Measurements from ENCODE around the gene USP54.
"Not testable (repeated sequence)": the region's sequence is repeated elsewhere in the genome, so short reads cannot be mapped to it uniquely, and the experiment has no call there.

The USP54 gene

GRCh38 chr10:73585327-73585726, 5.8 kb downstream of the USP54 start:
- DNase-seq: no peak

- no peak for DNase-seq
Measured at GRCh38 chr10:73584737-73585136, 6.4 kb downstream of the USP54 start.

- no peak for DNase-seq
Measured at GRCh38 chr10:73581918-73582317, 9.2 kb downstream of the USP54 start.

- not testable (repeated sequence) for DNase-seq
Measured at GRCh38 chr10:73578927-73579326, 12.2 kb downstream of the USP54 start.

GRCh38 chr10:73577788-73578187, 13.4 kb downstream of the USP54 start:
- DNase-seq: no peak

GRCh38 chr10:73576890-73577591, 14.1 kb downstream of the USP54 start:
- DNase-seq: no peak

GRCh38 chr10:73576178-73576889, 14.8 kb downstream of the USP54 start:
- DNase-seq: peak; percentile 42

- DNase-seq: not testable (repeated sequence)
Measured at GRCh38 chr10:73567025-73567424, 24.1 kb downstream of the USP54 start.

GRCh38 chr10:73561192-73561591, 29.9 kb downstream of the USP54 start:
- no peak for DNase-seq

GRCh38 chr10:73559590-73559989, 31.6 kb downstream of the USP54 start:
- DNase-seq: no peak

- DNase-seq: no peak
Measured at GRCh38 chr10:73556855-73557254, 34.3 kb downstream of the USP54 start.

- no peak for DNase-seq
Measured at GRCh38 chr10:73554721-73555120, 36.4 kb downstream of the USP54 start.

GRCh38 chr10:73553761-73554160, 37.4 kb downstream of the USP54 start:
- no peak for DNase-seq

- no peak for DNase-seq
Measured at GRCh38 chr10:73552819-73553715, 38.1 kb downstream of the USP54 start.

- DNase-seq: no peak
Measured at GRCh38 chr10:73551515-73551914, 39.6 kb downstream of the USP54 start.

GRCh38 chr10:73545357-73545756, 45.8 kb downstream of the USP54 start:
- no peak for DNase-seq

GRCh38 chr10:73537709-73538108, 53.4 kb downstream of the USP54 start:
- DNase-seq: no peak

GRCh38 chr10:73537288-73537687, 53.9 kb downstream of the USP54 start:
- no peak for DNase-seq

- DNase-seq: no peak
Measured at GRCh38 chr10:73534857-73535256, 56.3 kb downstream of the USP54 start.

- DNase-seq: peak; percentile 44
Measured at GRCh38 chr10:73529089-73529832, 61.9 kb downstream of the USP54 start.

GRCh38 chr10:73522263-73522662, 68.9 kb downstream of the USP54 start:
- DNase-seq: no peak

GRCh38 chr10:73519336-73519735, 71.8 kb downstream of the USP54 start:
- DNase-seq: no peak
